ENCODE data around the gene GM2A.

DNA sequence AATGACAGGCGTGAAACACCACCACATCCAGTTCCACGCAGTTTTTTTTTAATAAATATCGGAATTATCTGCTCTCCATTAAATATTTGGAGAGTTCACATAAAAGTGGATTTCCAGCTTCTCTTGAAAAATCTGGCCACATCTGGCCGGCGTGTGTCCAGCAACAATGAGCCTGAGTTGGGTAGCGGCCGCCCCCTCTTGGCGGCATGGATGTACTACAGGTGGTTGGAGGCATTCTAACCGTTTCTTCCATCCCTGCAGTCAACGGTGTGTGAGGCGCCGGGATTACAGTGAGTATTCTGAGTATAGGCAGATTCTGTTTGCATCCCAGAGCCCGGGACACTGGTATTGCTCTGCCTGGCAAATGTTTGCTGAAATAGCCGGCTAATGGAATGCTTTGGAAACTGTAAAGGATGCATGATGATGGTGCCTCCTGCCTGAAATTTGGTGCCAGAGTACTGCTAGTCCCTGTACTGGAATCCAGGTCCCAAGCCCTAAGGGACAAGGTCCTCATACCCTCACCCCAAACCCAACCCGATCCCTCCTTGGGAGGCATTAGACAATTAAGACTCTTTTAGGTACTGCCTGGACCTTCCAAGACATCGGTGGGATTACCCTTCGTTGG, 13.6 kb upstream of the GM2A start:
- TF ChIP-seq, protein P1, sequence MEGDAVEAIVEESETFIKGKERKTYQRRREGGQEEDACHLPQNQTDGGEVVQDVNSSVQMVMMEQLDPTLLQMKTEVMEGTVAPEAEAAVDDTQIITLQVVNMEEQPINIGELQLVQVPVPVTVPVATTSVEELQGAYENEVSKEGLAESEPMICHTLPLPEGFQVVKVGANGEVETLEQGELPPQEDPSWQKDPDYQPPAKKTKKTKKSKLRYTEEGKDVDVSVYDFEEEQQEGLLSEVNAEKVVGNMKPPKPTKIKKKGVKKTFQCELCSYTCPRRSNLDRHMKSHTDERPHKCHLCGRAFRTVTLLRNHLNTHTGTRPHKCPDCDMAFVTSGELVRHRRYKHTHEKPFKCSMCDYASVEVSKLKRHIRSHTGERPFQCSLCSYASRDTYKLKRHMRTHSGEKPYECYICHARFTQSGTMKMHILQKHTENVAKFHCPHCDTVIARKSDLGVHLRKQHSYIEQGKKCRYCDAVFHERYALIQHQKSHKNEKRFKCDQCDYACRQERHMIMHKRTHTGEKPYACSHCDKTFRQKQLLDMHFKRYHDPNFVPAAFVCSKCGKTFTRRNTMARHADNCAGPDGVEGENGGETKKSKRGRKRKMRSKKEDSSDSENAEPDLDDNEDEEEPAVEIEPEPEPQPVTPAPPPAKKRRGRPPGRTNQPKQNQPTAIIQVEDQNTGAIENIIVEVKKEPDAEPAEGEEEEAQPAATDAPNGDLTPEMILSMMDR (IDR thresholded peaks at IDR 0.05), result peak; percentile 61 to 81 (median 77)
- no peak for TF ChIP-seq POLR2A (IDR thresholded peaks at IDR 0.05; ENCODE audit: low read depth)
- TF ChIP-seq POLR2AphosphoS5 (IDR thresholded peaks at IDR 0.05), result peak; percentile 12 to 61

All from esophagus muscularis mucosa (tissue), 3 donors.